Measurements from ENCODE around the gene KRT23. TPM values are rescaled to one million over a fixed set of nuclear protein-coding genes. Genes with fewer than 3 reads are reported as not detected.

Gene KRT23
- total and polyA plus RNA-seq, 12 donors, result 0.01 to 0.25 (median 0.21) TPM; not detected in 8

GRCh38 chr17:40974366-40974765, 36.9 kb upstream of the KRT23 start:
- DNase-seq, result no peak
- peaks cover 0 to 33% (median 11%) of the 10 kb centered on the region in 7 donors for H3K27me3 ChIP-seq
- no peak for ATAC-seq
- TF ChIP-seq, protein P1, sequence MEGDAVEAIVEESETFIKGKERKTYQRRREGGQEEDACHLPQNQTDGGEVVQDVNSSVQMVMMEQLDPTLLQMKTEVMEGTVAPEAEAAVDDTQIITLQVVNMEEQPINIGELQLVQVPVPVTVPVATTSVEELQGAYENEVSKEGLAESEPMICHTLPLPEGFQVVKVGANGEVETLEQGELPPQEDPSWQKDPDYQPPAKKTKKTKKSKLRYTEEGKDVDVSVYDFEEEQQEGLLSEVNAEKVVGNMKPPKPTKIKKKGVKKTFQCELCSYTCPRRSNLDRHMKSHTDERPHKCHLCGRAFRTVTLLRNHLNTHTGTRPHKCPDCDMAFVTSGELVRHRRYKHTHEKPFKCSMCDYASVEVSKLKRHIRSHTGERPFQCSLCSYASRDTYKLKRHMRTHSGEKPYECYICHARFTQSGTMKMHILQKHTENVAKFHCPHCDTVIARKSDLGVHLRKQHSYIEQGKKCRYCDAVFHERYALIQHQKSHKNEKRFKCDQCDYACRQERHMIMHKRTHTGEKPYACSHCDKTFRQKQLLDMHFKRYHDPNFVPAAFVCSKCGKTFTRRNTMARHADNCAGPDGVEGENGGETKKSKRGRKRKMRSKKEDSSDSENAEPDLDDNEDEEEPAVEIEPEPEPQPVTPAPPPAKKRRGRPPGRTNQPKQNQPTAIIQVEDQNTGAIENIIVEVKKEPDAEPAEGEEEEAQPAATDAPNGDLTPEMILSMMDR (IDR thresholded peaks at IDR 0.05), result no peak
- no peak overlapping the region for H3K4me3 ChIP-seq
- WGBS, 2 donors, result 90 to 97% methylated on average over 3 of the region's 3 CpGs
- H3K9me3 ChIP-seq, result peaks cover 0 to 7% (median 0%) of the 10 kb centered on the region in 11 donors
- H3K36me3 ChIP-seq, result no peaks in the 10 kb centered on the region
- no peaks in the 10 kb centered on the region for H3K4me1 ChIP-seq
- H3K27ac ChIP-seq, result no peak overlapping the region
- intact Hi-C loops (cut with DNase I), result no loop called here

DNA sequence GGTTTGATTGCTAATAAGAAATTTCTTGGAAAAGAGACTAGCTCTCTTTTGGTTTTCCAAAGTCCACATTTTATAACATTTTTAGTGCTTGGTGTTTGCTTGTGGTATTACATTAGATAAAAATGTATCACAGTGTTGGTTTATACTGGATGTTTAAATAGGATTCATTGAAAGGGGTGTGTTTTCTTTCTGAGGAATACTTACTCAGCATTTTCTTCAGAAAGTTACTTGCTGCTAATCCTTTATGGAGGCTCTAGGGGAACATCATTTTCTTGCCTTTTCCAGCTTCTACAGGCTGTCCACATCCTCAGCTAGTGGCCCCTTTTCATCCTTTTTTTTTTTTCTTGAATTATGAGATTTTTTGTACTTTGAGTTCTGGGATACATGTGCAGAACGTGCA, 30.1 kb upstream of the KRT23 start:
- Histone ChIP-seq H3K27ac (no peak overlapping the region), H3K9me3 (peaks cover 0 to 13% (median 0%) of the 10 kb centered on the region in 11 donors), H3K4me3 (no peak overlapping the region), H3K36me3 (no peaks in the 10 kb centered on the region), H3K4me1 (no peaks in the 10 kb centered on the region), H3K27me3 (peaks cover 0 to 11% (median 0%) of the 10 kb centered on the region in 7 donors)
- intact Hi-C loops (cut with DNase I), result no loop called here
- 86 to 93% methylated on average over 1 of the region's 1 CpG for WGBS, 2 donors
- DNase-seq (no peak), ATAC-seq (no peak)
- TF ChIP-seq, protein P1 (IDR thresholded peaks at IDR 0.05), result no peak

DNA sequence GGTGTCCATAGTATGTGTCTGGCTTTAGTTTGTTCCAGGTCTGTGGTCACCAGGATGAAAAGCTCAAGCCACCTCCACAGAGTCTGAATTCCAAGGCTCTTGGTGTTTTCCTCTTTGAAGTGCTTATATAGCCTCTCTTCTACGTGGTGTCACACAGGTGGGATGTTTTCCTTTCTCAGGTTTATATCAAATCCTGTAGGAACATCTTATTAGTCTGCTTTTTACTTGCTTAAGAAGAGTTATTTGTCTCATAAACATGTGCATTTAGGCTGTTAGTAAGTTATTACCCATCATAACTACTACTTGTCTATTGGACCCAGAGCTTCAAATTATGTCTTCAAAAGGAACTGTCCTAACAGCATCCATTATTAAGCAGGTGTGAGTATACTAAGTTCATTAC, 29.4 kb upstream of the KRT23 start, which contains the start of gene KRT39:
Gene KRT39, minus strand, starts transcription at position 101 of the 400 bp plus-strand sequence. Its CDS starts 92 bp downstream, at position 9.
- TF ChIP-seq, protein P1 (IDR thresholded peaks at IDR 0.05), result no peak
- H3K4me3 ChIP-seq, result no peak within 1 kb of the TSS
- intact Hi-C loops (cut with DNase I), result no loop called here
- no peaks in the 10 kb centered on the region for H3K36me3 ChIP-seq
- H3K4me1 ChIP-seq, result no peaks in the 10 kb centered on the region
- no peak within 1 kb of the TSS for H3K27ac ChIP-seq
- DNase-seq (no peak), ATAC-seq (no peak)
- H3K27me3 ChIP-seq, result peaks cover 0 to 15% (median 0%) of the 10 kb centered on the region in 7 donors
- 68 to 72% methylated on average over 1 of the region's 1 CpG for WGBS, 2 donors
- peaks cover 0 to 13% (median 0%) of the 10 kb centered on the region in 11 donors for H3K9me3 ChIP-seq

GRCh38 chr17:40963838-40964237, 26.4 kb upstream of the KRT23 start:
- no peak for DNase-seq
- no peak overlapping the region for H3K27ac ChIP-seq
- H3K4me3 ChIP-seq, result no peak overlapping the region
- peaks cover 0 to 6% (median 0%) of the 10 kb centered on the region in 11 donors for H3K9me3 ChIP-seq
- no peaks in the 10 kb centered on the region for H3K4me1 ChIP-seq
- intact Hi-C loops (cut with DNase I), result no loop called here
- no peaks in the 10 kb centered on the region for H3K36me3 ChIP-seq
- TF ChIP-seq, protein P1 (IDR thresholded peaks at IDR 0.05), result peak; percentile 9 to 64 (median 50)
- peaks cover 0 to 23% (median under 1%) of the 10 kb centered on the region in 7 donors for H3K27me3 ChIP-seq
- no peak for ATAC-seq
- WGBS, 2 donors, result 47 to 72% methylated on average over 1 of the region's 1 CpG

Data from heart right ventricle (tissue), 16 donors.